MM.1S (cell line): Measurements from ENCODE around the gene CYP4F2.

Experiments
- CTCF ChIP-seq: fragments of 300-600 bp; sonication (generic); IDR thresholded peaks from 2 replicates; pipeline ENCODE4 v1.5.1; 2016; ENCODE audit warnings: antibody characterized with exemption, low read length, mixed read lengths
- EZH2 ChIP-seq: fragments of 300-600 bp; sonication (generic); optimal IDR thresholded peaks from 2 replicates; pipeline ENCODE3; 2017; ENCODE audit warnings: low read depth, mild to moderate bottlenecking, antibody characterized with exemption, low read length, mixed read lengths
- EZH2phosphoT487 ChIP-seq: fragments of 300-600 bp; sonication (generic); IDR thresholded peaks from 2 replicates; pipeline ENCODE4 v1.6.1; 2018; ENCODE audit warnings: antibody characterized with exemption, low read length

GRCh38 chr19:15934332-15935078 lies 36.6 kb upstream of the CYP4F2 start, which contains the start of gene CYP4F11:
- TF ChIP-seq CTCF (no peak), EZH2 (no peak), EZH2phosphoT487 (no peak)
